ENCODE measurements around the gene RDH5. TPM values are rescaled to one million over a fixed set of nuclear protein-coding genes. Genes with fewer than 3 reads are reported as not detected.
A peak's percentile ranks its signal among the peaks of the same experiment; 100 is the strongest.

Gene RDH5
- total RNA-seq, 1 experiment from 2014 or later = 5.1 TPM

DNA sequence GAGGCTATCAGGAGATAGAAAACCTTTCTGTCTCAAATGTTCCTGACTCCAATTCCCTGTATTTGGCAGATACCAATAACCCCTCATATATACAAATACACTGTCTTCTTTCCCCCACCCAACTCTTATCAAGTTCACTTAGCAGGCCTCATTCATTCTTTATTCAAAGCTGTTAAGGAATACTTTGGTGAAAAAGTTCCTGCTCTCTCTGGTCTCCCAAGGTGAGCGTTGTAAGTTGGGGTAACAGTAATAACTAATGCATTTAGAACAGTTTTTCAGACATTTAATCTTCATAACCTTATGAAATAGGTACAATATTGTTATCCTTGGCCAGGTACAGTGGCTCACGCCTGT lies 18.8 kb downstream of the RDH5 start:
- Histone ChIP-seq H3K9me2 (replicated peaks; ENCODE audit: low read length) (no peaks in the 10 kb centered on the region), H3K4me3 (ENCODE audit: low read length) (peak overlapping the region; percentile 82; the same call in 1 of the 2 replicates), H3K27me3 (ENCODE audit: low read length) (no peaks in the 10 kb centered on the region), H2AFZ (ENCODE audit: low read length) (peak overlapping the region; percentile 95; the same call in 1 of the 2 replicates), H3K4me1 (ENCODE audit: insufficient read depth, low read length) (peaks cover 16% of the 10 kb centered on the region), H3K9ac (ENCODE audit: low read length) (no peak overlapping the region), H3K36me3 (ENCODE audit: low read depth, low read length) (no peaks in the 10 kb centered on the region; the same call in 1 of the 2 replicates), H3K9me3 (ENCODE audit: low read length) (no peaks in the 10 kb centered on the region), H3K27ac (ENCODE audit: low read length) (no peak overlapping the region), H3F3A (ENCODE audit: low read length, unreplicated experiment) (no peaks in the 10 kb centered on the region), H4K20me1 (ENCODE audit: low read length) (no peaks in the 10 kb centered on the region), H3K4me2 (ENCODE audit: low read length) (peak overlapping the region; percentile 96), H3K79me2 (ENCODE audit: low read length) (no peaks in the 10 kb centered on the region)
- ATAC-seq = no peak
- intact Hi-C loops (cut with micrococcal nuclease) = loop anchor here (1.0 to 2.0 kb wide), 4 partner anchors 58 to 290 kb away; partner anchors contain the start of gene DGKA
- no peak for DNase-seq
- TF ChIP-seq EZH2phosphoT487 (IDR thresholded peaks at IDR 0.05; ENCODE audit: borderline replicate concordance, low read length) = no peak
- TF ChIP-seq EZH2 (IDR thresholded peaks at IDR 0.05; ENCODE audit: low read length, unreplicated experiment) = no peak
- TF ChIP-seq, protein P1, sequence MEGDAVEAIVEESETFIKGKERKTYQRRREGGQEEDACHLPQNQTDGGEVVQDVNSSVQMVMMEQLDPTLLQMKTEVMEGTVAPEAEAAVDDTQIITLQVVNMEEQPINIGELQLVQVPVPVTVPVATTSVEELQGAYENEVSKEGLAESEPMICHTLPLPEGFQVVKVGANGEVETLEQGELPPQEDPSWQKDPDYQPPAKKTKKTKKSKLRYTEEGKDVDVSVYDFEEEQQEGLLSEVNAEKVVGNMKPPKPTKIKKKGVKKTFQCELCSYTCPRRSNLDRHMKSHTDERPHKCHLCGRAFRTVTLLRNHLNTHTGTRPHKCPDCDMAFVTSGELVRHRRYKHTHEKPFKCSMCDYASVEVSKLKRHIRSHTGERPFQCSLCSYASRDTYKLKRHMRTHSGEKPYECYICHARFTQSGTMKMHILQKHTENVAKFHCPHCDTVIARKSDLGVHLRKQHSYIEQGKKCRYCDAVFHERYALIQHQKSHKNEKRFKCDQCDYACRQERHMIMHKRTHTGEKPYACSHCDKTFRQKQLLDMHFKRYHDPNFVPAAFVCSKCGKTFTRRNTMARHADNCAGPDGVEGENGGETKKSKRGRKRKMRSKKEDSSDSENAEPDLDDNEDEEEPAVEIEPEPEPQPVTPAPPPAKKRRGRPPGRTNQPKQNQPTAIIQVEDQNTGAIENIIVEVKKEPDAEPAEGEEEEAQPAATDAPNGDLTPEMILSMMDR (conservative IDR thresholded peaks at IDR 0.05; ENCODE audit: low read depth, low read length) = no peak
- CTCF ChIA-PET = interaction anchor here (0.6 to 2.7 kb wide), 14 partner anchors 10 to 258 kb away, joined by 3 to 21 read pairs (median 6); partner anchors contain the start of genes CD63, ORMDL2, RAB5B and RDH5
- no TSS peak for BruUV-seq (replicated peaks)
- POLR2A ChIA-PET (ENCODE audit: unreplicated experiment) = interaction anchor here (1.6 kb wide), 1 partner anchor 10 kb away, joined by 6 read pairs; the partner anchor contains the start of gene CD63

DNA sequence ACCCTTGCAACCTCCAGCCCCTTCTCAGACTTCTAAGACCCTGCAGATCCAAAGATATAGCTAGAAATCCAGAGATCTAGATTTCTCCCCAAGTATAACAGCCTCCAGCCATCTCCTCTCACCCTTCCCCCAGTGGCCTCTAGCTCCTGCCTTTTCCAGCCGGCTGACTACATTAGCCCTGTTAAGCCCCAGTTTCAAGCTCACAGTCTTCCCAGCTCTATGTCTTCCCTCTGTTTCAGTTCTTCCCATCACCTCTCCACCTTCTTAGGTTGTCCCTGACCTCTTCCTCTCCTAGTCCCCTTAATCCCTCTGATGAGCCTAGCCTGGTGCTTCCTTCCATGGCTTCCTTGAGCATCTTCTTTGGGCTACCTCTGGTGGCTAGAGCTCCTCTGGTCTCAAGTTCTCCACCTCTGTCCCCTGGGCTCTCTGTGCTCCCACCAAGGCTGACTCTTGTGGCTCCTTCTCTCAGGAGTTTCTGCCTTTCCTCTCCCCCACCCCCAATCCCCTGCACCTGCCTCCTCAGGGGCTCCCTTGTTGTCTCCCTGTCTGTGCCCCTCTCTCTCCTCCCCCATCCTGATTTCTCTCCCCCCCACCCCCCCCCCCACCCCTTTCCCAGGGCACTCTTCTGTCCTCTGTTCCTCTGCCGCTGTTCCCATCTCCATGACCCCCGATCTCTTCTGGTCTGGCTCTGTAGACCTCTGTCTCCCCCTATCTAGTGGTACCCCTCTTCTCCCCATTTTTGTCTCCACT lies 21.9 kb downstream of the RDH5 start:
- peaks cover 24% of the 10 kb centered on the region for H3K4me1 ChIP-seq (ENCODE audit: insufficient read depth, low read length)
- no peak overlapping the region for H3K9ac ChIP-seq (ENCODE audit: low read length)
- ChIA-PET POLR2A (ENCODE audit: unreplicated experiment) (no interaction called here), CTCF (no interaction called here)
- H3K79me2 ChIP-seq (ENCODE audit: low read length) = no peaks in the 10 kb centered on the region
- H3F3A ChIP-seq (ENCODE audit: low read length, unreplicated experiment) = no peaks in the 10 kb centered on the region
- no peaks in the 10 kb centered on the region for H4K20me1 ChIP-seq (ENCODE audit: low read length)
- TF ChIP-seq EZH2 (IDR thresholded peaks at IDR 0.05; ENCODE audit: low read length, unreplicated experiment) (no peak), EZH2phosphoT487 (IDR thresholded peaks at IDR 0.05; ENCODE audit: borderline replicate concordance, low read length) (no peak)
- TF ChIP-seq, protein P1 (conservative IDR thresholded peaks at IDR 0.05; ENCODE audit: low read depth, low read length) = no peak
- no peaks in the 10 kb centered on the region for H3K9me2 ChIP-seq (replicated peaks; ENCODE audit: low read length)
- DNase-seq = no peak
- no peaks in the 10 kb centered on the region for H3K9me3 ChIP-seq (ENCODE audit: low read length)
- H3K36me3 ChIP-seq (ENCODE audit: low read depth, low read length) = no peaks in the 10 kb centered on the region; the same call in 1 of the 2 replicates
- peak overlapping the region; percentile 88 for H2AFZ ChIP-seq (ENCODE audit: low read length)
- intact Hi-C loops (cut with micrococcal nuclease) = loop anchor here (5.0 kb wide), 1 partner anchor 75 kb away; the partner anchor contains the start of genes ORMDL2 and SARNP
- peak overlapping the region; percentile 87 for H3K4me2 ChIP-seq (ENCODE audit: low read length)
- ATAC-seq = no peak
- no TSS peak for BruUV-seq (replicated peaks)
- no peak overlapping the region for H3K27ac ChIP-seq (ENCODE audit: low read length)
- H3K4me3 ChIP-seq (ENCODE audit: low read length) = peak overlapping the region; percentile 61
- no peaks in the 10 kb centered on the region for H3K27me3 ChIP-seq (ENCODE audit: low read length)

All from PC-3 (cell line).